ENCODE data around the gene TFR2. TPM values are rescaled to one million over a fixed set of nuclear protein-coding genes. Genes with fewer than 3 reads are reported as not detected.

TFR2 gene
- total and polyA plus RNA-seq, 2 of the 13 experiments (the other 11 are each of a cell fraction or from before 2014, with no cell fraction given), result 36.9 to 64.2 TPM

DNA sequence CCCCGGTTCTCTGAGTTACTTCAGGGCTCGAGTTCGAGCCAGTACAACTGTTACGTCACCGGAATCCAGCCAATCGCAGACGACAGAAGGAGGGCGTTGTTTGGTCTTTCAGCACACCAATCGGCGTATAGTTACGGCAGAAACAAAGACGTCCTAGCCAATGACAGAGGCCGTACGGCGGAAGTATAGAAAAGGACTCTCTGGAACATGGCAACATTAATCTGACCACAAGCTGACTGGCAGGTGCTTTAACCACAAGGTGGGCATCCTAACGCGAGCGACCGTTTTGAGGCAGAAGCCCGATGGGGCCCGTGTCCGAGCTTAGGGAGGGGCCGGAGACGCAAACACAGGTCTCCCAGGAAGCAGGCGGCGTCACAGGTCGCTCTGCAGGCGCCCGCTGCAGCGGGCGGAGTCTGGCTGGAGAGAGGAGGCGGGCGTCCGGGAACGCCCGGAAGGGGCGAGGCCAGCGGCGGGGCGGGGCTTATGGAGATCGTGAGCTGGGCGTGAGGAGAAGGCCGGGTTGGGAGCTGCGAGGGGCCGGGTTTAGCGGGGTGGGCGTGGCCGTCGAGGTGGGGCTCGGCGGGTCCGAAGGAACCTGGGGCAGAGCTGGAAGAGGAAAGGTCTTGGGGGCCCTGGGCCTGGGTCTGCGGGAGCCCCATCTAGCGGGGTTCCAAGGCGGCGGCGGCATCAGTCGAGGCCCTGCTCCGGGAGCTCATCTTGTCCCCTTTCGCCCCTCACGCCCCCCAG, 29.2 kb downstream of the TFR2 start, which contains the start of gene MOSPD3 (continued):
- TF ChIP-seq, protein P1, sequence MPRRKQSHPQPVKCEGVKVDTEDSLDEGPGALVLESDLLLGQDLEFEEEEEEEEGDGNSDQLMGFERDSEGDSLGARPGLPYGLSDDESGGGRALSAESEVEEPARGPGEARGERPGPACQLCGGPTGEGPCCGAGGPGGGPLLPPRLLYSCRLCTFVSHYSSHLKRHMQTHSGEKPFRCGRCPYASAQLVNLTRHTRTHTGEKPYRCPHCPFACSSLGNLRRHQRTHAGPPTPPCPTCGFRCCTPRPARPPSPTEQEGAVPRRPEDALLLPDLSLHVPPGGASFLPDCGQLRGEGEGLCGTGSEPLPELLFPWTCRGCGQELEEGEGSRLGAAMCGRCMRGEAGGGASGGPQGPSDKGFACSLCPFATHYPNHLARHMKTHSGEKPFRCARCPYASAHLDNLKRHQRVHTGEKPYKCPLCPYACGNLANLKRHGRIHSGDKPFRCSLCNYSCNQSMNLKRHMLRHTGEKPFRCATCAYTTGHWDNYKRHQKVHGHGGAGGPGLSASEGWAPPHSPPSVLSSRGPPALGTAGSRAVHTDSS (CRISPR knock-in tag; conservative IDR thresholded peaks at IDR 0.05), result no peak
- TF ChIP-seq, protein P2, sequence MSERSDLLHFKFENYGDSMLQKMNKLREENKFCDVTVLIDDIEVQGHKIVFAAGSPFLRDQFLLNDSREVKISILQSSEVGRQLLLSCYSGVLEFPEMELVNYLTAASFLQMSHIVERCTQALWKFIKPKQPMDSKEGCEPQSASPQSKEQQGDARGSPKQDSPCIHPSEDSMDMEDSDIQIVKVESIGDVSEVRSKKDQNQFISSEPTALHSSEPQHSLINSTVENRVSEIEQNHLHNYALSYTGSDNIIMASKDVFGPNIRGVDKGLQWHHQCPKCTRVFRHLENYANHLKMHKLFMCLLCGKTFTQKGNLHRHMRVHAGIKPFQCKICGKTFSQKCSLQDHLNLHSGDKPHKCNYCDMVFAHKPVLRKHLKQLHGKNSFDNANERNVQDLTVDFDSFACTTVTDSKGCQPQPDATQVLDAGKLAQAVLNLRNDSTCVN (CRISPR knock-in tag; IDR thresholded peaks at IDR 0.05; ENCODE audit: borderline replicate concordance), result no peak
- TF ChIP-seq HDAC6 (IDR thresholded peaks at IDR 0.05; ENCODE audit: low read depth, low read length) (no peak), MXD4 (CRISPR knock-in tag; IDR thresholded peaks at IDR 0.05) (no peak), ESRRA (CRISPR knock-in tag; IDR thresholded peaks at IDR 0.05; ENCODE audit: low read depth) (no peak), PHF20 (CRISPR knock-in tag; IDR thresholded peaks at IDR 0.05) (no peak), CENPX (CRISPR knock-in tag; IDR thresholded peaks at IDR 0.05) (no peak), KMT2A (CRISPR knock-in tag; IDR thresholded peaks at IDR 0.05) (no peak), ZNF367 (CRISPR knock-in tag; IDR thresholded peaks at IDR 0.05; ENCODE audit: borderline replicate concordance) (no peak), MXI1 (IDR thresholded peaks at IDR 0.05; ENCODE audit: borderline replicate concordance, low read depth, low read length) (no peak; the same call in 2 of the 3 replicates), NONO (IDR thresholded peaks at IDR 0.05) (no peak), NONO (CRISPR knock-in tag; conservative IDR thresholded peaks at IDR 0.05) (no peak), BRCA1 (CRISPR knock-in tag; IDR thresholded peaks at IDR 0.05) (no peak), RXRB (CRISPR knock-in tag; IDR thresholded peaks at IDR 0.05; ENCODE audit: borderline replicate concordance) (no peak), ZSCAN12 (CRISPR knock-in tag; IDR thresholded peaks at IDR 0.05) (no peak), KAT2B (IDR thresholded peaks at IDR 0.05; ENCODE audit: borderline replicate concordance, low read depth, low read length) (no peak), HOXD1 (CRISPR knock-in tag; IDR thresholded peaks at IDR 0.05) (no peak)
- TF ChIP-seq, protein P3, sequence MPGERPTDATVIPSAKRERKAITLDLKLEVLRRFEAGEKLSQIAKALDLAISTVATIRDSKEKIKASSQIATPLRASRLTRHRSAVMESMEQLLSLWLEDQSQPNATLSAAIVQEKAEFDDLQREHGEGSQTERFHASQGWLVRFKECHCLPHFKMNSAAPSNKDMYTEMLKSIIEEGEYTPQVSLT (CRISPR knock-in tag; IDR thresholded peaks at IDR 0.05; ENCODE audit: borderline replicate concordance, low read depth), result no peak
- TF ChIP-seq, protein P4, sequence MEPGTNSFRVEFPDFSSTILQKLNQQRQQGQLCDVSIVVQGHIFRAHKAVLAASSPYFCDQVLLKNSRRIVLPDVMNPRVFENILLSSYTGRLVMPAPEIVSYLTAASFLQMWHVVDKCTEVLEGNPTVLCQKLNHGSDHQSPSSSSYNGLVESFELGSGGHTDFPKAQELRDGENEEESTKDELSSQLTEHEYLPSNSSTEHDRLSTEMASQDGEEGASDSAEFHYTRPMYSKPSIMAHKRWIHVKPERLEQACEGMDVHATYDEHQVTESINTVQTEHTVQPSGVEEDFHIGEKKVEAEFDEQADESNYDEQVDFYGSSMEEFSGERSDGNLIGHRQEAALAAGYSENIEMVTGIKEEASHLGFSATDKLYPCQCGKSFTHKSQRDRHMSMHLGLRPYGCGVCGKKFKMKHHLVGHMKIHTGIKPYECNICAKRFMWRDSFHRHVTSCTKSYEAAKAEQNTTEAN (CRISPR knock-in tag; conservative IDR thresholded peaks at IDR 0.05), result no peak
- TF ChIP-seq, protein P5, sequence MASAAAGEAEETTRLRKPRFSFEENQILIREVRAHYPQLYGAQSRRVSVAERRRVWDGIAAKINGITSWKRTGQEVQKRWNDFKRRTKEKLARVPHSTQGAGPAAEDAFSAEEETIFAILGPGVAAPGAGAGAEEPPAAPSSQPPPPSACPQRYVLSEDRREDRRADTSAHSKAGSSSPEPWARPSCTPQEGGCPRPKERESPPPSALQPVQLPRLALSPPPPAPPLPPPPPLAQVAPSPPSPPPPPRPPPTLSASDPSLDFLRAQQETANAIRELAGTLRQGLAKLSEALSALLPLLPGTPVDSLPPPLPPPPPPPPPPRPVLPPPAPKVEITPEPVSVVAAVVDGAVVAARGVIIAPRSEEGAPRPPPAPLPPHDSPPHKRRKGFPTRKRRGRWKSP (CRISPR knock-in tag; IDR thresholded peaks at IDR 0.05), result no peak
- TF ChIP-seq, protein P6, sequence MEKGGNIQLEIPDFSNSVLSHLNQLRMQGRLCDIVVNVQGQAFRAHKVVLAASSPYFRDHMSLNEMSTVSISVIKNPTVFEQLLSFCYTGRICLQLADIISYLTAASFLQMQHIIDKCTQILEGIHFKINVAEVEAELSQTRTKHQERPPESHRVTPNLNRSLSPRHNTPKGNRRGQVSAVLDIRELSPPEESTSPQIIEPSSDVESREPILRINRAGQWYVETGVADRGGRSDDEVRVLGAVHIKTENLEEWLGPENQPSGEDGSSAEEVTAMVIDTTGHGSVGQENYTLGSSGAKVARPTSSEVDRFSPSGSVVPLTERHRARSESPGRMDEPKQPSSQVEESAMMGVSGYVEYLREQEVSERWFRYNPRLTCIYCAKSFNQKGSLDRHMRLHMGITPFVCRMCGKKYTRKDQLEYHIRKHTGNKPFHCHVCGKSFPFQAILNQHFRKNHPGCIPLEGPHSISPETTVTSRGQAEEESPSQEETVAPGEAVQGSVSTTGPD (CRISPR knock-in tag; IDR thresholded peaks at IDR 0.05), result no peak
- TF ChIP-seq, protein P7, sequence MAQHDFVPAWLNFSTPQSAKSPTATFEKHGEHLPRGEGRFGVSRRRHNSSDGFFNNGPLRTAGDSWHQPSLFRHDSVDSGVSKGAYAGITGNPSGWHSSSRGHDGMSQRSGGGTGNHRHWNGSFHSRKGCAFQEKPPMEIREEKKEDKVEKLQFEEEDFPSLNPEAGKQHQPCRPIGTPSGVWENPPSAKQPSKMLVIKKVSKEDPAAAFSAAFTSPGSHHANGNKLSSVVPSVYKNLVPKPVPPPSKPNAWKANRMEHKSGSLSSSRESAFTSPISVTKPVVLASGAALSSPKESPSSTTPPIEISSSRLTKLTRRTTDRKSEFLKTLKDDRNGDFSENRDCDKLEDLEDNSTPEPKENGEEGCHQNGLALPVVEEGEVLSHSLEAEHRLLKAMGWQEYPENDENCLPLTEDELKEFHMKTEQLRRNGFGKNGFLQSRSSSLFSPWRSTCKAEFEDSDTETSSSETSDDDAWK (CRISPR knock-in tag; IDR thresholded peaks at IDR 0.05), result no peak
